ENCODE measurements around the gene CMC1.

Gene CMC1

DNA sequence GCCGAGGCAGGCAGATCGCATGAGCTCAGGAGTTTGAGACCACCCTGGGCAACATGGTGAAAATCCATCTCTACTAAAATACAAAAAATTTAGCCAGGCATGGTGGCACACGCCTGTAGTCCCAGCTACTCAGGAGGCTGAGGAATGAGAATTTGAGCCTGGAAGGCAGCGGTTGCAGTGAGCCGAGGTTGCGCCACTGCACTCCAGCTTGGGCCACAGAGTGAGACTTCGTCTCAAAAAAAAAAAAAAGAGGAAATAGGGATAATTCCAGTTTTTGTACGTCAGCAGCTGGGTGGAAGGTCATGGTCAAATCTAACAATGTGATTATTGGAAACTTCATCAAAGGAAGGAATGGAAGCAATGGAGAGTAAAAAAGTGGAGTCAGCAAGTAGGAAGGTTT lies 3.1 kb downstream of the CMC1 start:
- no peak for TF ChIP-seq TAF1 (IDR thresholded peaks at IDR 0.05; ENCODE audit: low read depth)
- no peak for TF ChIP-seq ZBTB7A (IDR thresholded peaks at IDR 0.05; ENCODE audit: low read depth)
- no peak for TF ChIP-seq EP300 (IDR thresholded peaks at IDR 0.05; ENCODE audit: borderline replicate concordance)
- TF ChIP-seq USF1 (IDR thresholded peaks at IDR 0.05), result no peak
- TF ChIP-seq CREB1 (IDR thresholded peaks at IDR 0.05; ENCODE audit: low read depth), result no peak

- TF ChIP-seq CREB1 (IDR thresholded peaks at IDR 0.05; ENCODE audit: low read depth) (no peak), USF1 (IDR thresholded peaks at IDR 0.05) (no peak), TCF12 (IDR thresholded peaks at IDR 0.05; ENCODE audit: low read depth) (no peak), RAD21 (IDR thresholded peaks at IDR 0.05; ENCODE audit: low read depth) (no peak), NFIC (IDR thresholded peaks at IDR 0.05) (no peak), TAF1 (IDR thresholded peaks at IDR 0.05; ENCODE audit: low read depth) (no peak), YY1 (IDR thresholded peaks at IDR 0.05; ENCODE audit: low read depth) (no peak), TEAD4 (IDR thresholded peaks at IDR 0.05) (no peak)
- TF ChIP-seq, protein P1, sequence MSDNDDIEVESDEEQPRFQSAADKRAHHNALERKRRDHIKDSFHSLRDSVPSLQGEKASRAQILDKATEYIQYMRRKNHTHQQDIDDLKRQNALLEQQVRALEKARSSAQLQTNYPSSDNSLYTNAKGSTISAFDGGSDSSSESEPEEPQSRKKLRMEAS (IDR thresholded peaks at IDR 0.05), result no peak
These were observed 5.9 kb downstream of the CMC1 start for GRCh38 chr3:28247286-28247685.

GRCh38 chr3:28250999-28251398 lies 9.6 kb downstream of the CMC1 start:
- TF ChIP-seq, protein P1 (IDR thresholded peaks at IDR 0.05), result no peak
- TF ChIP-seq EP300 (IDR thresholded peaks at IDR 0.05; ENCODE audit: borderline replicate concordance), result no peak
- no peak for TF ChIP-seq CREB1 (IDR thresholded peaks at IDR 0.05; ENCODE audit: low read depth)
- TF ChIP-seq TAF1 (IDR thresholded peaks at IDR 0.05; ENCODE audit: low read depth), result no peak
- TF ChIP-seq TEAD4 (IDR thresholded peaks at IDR 0.05), result no peak
- TF ChIP-seq EGR1 (IDR thresholded peaks at IDR 0.05), result no peak
- no peak for TF ChIP-seq FOXM1 (IDR thresholded peaks at IDR 0.05; ENCODE audit: borderline replicate concordance, low read depth)
- no peak for TF ChIP-seq ZBTB7A (IDR thresholded peaks at IDR 0.05; ENCODE audit: low read depth)

DNA sequence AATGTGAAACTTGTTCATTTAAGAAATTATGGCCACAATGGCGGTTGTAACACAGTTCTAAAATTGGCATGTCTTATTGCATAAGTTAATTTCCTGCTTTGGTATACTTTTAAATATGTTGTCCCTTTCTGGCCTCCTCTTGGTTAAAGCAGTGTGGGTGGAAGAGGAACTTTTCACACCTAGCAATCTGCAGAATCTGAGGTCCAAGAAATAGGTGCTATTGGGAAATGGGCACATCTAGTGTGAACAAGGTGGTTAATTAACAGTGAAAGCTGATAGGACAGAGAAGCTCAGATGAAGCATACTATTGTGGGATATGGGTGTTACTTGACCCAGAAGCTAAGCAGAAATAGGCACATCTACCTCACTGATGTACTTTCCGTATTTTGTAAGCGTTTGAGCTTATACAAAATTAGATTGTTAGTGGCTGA lies 10.6 kb downstream of the CMC1 start:
- TF ChIP-seq NFIC (IDR thresholded peaks at IDR 0.05) (no peak), TEAD4 (IDR thresholded peaks at IDR 0.05) (no peak), CEBPB (IDR thresholded peaks at IDR 0.05) (no peak), EP300 (IDR thresholded peaks at IDR 0.05; ENCODE audit: borderline replicate concordance) (no peak), TAF1 (IDR thresholded peaks at IDR 0.05; ENCODE audit: low read depth) (no peak), ZBTB7A (IDR thresholded peaks at IDR 0.05; ENCODE audit: low read depth) (no peak), TCF12 (IDR thresholded peaks at IDR 0.05; ENCODE audit: low read depth) (no peak), CREB1 (IDR thresholded peaks at IDR 0.05; ENCODE audit: low read depth) (no peak), FOXM1 (IDR thresholded peaks at IDR 0.05; ENCODE audit: borderline replicate concordance, low read depth) (no peak), RAD21 (IDR thresholded peaks at IDR 0.05; ENCODE audit: low read depth) (no peak), REST (IDR thresholded peaks at IDR 0.05; ENCODE audit: low read depth) (no peak)
- TF ChIP-seq, protein P1 (IDR thresholded peaks at IDR 0.05), result no peak

DNA sequence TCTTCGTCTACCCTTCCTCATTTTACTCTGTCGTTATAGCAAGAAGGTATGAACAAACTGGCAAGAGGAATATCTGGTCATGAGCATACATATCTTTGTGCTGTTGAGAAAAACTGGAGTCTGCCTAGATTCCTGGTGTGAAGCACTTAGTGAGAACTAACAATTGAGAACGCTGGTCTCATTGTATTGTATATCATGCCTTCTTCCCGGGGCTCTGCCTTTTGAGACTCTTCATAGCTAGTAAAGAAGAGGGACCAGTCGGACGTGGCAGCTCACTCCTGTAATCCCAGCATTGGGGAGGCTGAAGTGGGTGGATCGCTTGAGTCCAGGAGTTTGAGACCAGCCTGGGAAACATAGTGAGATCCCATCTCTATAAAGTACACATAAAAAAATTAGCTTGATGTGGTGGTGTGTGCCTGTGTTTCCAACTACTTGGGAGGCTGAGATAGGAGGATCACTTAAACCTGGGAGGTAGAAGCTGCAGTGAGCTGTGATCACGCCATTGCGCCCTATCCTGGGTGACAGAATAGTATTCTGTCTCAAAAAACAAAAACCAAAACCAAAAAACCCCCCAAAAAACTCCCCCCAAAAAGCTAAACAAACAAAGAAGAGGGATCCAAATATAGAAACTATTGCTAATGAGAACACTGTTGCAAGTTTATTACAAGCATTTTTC lies 11.8 kb downstream of the CMC1 start:
- no peak for TF ChIP-seq CEBPB (IDR thresholded peaks at IDR 0.05)
- no peak for TF ChIP-seq TAF1 (IDR thresholded peaks at IDR 0.05; ENCODE audit: low read depth)
- TF ChIP-seq CREB1 (IDR thresholded peaks at IDR 0.05; ENCODE audit: low read depth), result no peak
- TF ChIP-seq EGR1 (IDR thresholded peaks at IDR 0.05), result no peak
- TF ChIP-seq ZBTB7A (IDR thresholded peaks at IDR 0.05; ENCODE audit: low read depth), result no peak
- TF ChIP-seq NFIC (IDR thresholded peaks at IDR 0.05), result no peak

DNA sequence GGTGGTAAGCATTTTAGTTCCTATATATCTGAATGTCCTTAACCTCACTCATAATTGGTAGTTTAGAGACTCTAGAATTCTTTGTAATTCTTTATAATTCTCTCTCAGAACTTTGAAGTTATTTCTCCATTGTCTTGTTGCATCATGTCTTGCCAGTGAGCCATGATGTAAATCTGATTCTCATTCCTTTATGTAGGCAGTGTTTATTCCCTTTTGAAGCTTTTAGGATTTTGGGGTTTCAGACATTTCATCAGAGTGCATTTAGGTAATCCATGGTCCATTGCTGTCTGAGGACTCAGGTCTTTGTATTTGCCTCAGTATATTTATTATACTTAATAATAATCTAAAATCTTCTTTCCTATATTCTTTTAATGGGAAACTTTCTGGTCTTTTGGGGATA lies 20.6 kb downstream of the CMC1 start:
- TF ChIP-seq ZBTB7A (IDR thresholded peaks at IDR 0.05; ENCODE audit: low read depth) (no peak), CEBPB (IDR thresholded peaks at IDR 0.05) (no peak), RAD21 (IDR thresholded peaks at IDR 0.05; ENCODE audit: low read depth) (no peak), TEAD4 (IDR thresholded peaks at IDR 0.05) (no peak), EGR1 (IDR thresholded peaks at IDR 0.05) (no peak), USF1 (IDR thresholded peaks at IDR 0.05) (no peak), TAF1 (IDR thresholded peaks at IDR 0.05; ENCODE audit: low read depth) (no peak), CREB1 (IDR thresholded peaks at IDR 0.05; ENCODE audit: low read depth) (no peak), REST (IDR thresholded peaks at IDR 0.05; ENCODE audit: low read depth) (no peak), EP300 (IDR thresholded peaks at IDR 0.05; ENCODE audit: borderline replicate concordance) (no peak), TCF12 (IDR thresholded peaks at IDR 0.05; ENCODE audit: low read depth) (no peak)

All from Ishikawa (cell line).